Prostate gland (tissue), 2 donors: ENCODE data around the gene FHL2. TPM values are rescaled to one million over a fixed set of nuclear protein-coding genes. Genes with fewer than 3 reads are reported as not detected.

Source experiments
- DNase-seq: peaks from one replicate; pipeline ENCODE4 v3.0.0-alpha.2; 2019; ENCODE audit warnings: low spot score
- H3K27ac ChIP-seq, 2 donors: fragments of 200-600 bp; sonication (generic); 2 replicates each; pipeline ENCODE4 v1.5.1; 2017 to 2019
- H3K27me3 ChIP-seq: fragments of 200-600 bp; sonication (generic); replicated peaks from 2 replicates; pipeline ENCODE4 v1.5.1; 2019; ENCODE audit not compliant: insufficient read depth
- H3K36me3 ChIP-seq, 2 donors: fragments of 200-600 bp; sonication (generic); 1 replicate in 1 of 2; 2 replicates in 1 of 2; pipeline versions ENCODE4 v1.5.1 to v1.8.1; 2017 to 2019
- H3K4me1 ChIP-seq: fragments of 200-600 bp; sonication (generic); replicated peaks from 2 replicates; pipeline ENCODE4 v1.5.1; 2019
- H3K4me3 ChIP-seq, 2 donors: fragments of 200-600 bp; sonication (generic); 2 replicates each; pipeline ENCODE4 v1.5.1; 2017 to 2019
- H3K9me3 ChIP-seq: fragments of 200-600 bp; sonication (generic); 2 replicates; pipeline ENCODE4 v1.5.1; 2017
- POLR2A ChIP-seq: fragments of 450-650 bp; IDR thresholded peaks from one replicate; pipeline ENCODE4 v1.6.1; 2016; ENCODE audit warnings: antibody characterized with exemption, mild to moderate bottlenecking
- POLR2AphosphoS5 ChIP-seq: sonication (generic); formaldehyde crosslinking; IDR thresholded peaks from one replicate; pipeline ENCODE4 v1.6.1; 2017; ENCODE audit warnings: antibody characterized with exemption
- WGBS: methylation state at CpG from one replicate; pipeline ENCODE4 v1.1.5; 2018; 5-methylcytosine and 5-hydroxymethylcytosine counted together
- intact Hi-C: fragments of 100-400 bp; cut with DNase I; formaldehyde crosslinking; loops from one replicate; pipeline ENCODE4 v1.14.2; 2022
- total RNA-seq, 2 donors: library from RNA; depleted of rRNA; stranded (reverse); fragments of >200 nt; gene quantifications; one replicate each; pipeline ENCODE4 v1.1.0, GENCODE V29; 2016
- TF ChIP-seq, protein P1 (sequence below), 4 experiments: fragments of 200-600 bp in 2 of 4; fragments of 450-650 bp in 2 of 4; sonication (generic) in 2 of 4; IDR thresholded peaks; 1 replicate in 3 of 4; 2 replicates in 1 of 4; pipeline ENCODE4 v1.5.1; 2016 to 2019; ENCODE audit warnings: antibody characterized with exemption in 4 of 4, mild to moderate bottlenecking in 2 of 4, moderate library complexity in 2 of 4

Gene FHL2
- total RNA-seq, 2 donors from 2014 or later: 132 to 250 TPM

DNA sequence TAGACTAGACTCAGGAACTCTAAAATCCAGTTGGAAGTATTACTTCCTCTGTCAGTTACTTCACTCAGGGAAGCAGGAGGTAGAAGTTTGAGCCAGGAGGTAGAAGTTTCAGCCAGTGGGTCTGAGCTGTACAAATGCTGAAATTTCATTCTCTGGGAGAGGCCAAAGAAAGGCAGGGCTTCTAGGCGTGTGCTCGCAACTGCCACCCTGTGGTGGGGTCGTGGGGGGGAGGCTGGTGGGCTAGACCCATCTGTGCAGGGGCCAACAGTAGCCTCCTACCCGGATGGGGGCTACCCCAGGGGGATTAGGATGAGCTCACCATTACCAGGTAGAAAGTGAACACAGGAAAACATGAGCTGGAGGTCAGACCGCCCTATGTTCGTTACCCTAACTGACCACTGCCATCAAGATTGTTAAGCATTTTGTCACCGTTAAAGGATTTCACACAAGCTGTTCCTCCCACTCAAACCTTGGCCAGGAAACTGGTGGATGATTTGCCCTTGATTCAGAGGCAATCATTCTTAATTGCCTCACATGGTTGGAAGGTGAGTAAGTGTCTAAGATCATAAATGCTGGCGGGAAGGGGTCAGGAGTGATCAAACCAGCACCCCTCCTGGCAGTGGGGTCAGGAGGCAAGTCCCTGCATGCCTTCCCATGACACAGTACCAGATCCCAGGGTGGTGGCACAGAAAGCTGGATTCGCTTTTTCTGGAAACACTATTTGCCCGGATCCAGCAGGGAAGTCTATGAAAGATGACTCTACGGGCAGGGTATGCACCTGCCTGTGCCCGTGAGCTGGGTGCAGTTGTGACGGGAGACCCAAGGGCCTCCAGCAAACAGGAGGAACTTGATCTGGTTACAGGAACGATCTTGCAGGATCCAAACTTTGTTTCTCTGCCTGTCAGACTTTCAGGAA is 5.2 kb upstream of the FHL2 start:
- H3K36me3 ChIP-seq: no peaks in the 10 kb centered on the region
- peaks cover 6% of the 10 kb centered on the region for H3K4me1 ChIP-seq
- no peaks in the 10 kb centered on the region for H3K27me3 ChIP-seq
- TF ChIP-seq, protein P1, sequence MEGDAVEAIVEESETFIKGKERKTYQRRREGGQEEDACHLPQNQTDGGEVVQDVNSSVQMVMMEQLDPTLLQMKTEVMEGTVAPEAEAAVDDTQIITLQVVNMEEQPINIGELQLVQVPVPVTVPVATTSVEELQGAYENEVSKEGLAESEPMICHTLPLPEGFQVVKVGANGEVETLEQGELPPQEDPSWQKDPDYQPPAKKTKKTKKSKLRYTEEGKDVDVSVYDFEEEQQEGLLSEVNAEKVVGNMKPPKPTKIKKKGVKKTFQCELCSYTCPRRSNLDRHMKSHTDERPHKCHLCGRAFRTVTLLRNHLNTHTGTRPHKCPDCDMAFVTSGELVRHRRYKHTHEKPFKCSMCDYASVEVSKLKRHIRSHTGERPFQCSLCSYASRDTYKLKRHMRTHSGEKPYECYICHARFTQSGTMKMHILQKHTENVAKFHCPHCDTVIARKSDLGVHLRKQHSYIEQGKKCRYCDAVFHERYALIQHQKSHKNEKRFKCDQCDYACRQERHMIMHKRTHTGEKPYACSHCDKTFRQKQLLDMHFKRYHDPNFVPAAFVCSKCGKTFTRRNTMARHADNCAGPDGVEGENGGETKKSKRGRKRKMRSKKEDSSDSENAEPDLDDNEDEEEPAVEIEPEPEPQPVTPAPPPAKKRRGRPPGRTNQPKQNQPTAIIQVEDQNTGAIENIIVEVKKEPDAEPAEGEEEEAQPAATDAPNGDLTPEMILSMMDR (IDR thresholded peaks at IDR 0.05): no peak
- peak; percentile 39 for TF ChIP-seq POLR2AphosphoS5
- H3K4me3 ChIP-seq: no peak overlapping the region
- H3K9me3 ChIP-seq: no peaks in the 10 kb centered on the region
- peak; percentile 58 for DNase-seq
- intact Hi-C loops: no loop called here
- peak overlapping the region; percentile 45 to 54 for H3K27ac ChIP-seq
- 39% methylated on average over 14 of the region's 14 CpGs for WGBS

DNA sequence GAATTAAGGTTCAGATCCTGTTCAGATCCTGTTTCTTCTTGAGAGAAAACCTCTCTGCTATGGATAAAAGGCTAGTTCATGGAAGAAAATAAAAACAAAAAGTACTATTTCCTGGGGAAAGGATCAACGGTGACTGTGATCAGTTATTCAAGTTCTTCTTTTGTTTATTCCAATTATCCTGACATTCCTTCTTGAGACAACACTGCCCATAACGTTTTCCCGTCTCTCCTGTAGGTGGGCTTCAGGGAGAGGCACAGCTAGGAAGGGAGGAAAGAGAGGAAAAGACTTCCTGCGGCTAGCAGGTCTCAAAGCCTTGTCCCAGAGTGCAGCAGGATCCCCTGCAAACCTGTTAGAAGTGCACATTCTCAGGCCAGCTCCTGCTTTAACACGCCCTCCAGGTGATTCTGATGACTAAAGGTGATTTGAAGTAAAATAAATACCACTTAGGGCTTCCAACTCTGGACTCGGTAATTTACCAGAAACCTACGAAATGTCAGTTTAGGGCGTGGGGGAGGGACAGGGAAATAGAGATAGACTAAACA is 4.5 kb upstream of the FHL2 start:
- WGBS: 55% methylated on average over 8 of the region's 8 CpGs
- no peak for DNase-seq

DNA sequence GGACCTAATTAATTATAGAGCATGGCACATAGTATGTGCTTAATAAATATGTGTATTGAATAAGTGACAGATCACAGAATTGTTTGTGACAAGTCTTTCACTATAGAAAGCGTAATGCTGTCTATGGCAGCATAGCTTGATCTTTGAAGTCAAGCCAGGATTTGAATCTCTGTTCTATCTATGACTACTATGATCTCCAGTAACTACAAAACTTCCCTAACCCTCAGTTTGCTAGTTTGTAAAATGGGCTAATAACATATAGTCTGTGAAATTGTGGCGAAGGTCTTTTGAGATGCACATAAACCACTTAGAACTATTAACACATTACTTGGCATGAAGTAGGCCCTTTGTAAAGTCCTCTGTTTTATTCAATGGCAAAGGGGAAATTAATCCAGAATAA is 4.0 kb upstream of the FHL2 start:
- H3K9me3 ChIP-seq: no peaks in the 10 kb centered on the region
- intact Hi-C loops: no loop called here
- no peaks in the 10 kb centered on the region for H3K27me3 ChIP-seq
- DNase-seq: no peak
- H3K36me3 ChIP-seq: no peaks in the 10 kb centered on the region
- TF ChIP-seq, protein P1 (IDR thresholded peaks at IDR 0.05): no peak
- no peak for TF ChIP-seq POLR2A
- TF ChIP-seq POLR2AphosphoS5: no peak
- WGBS: 91% methylated on average over 2 of the region's 2 CpGs
- no peak overlapping the region for H3K4me3 ChIP-seq
- H3K4me1 ChIP-seq: no peaks in the 10 kb centered on the region
- H3K27ac ChIP-seq: peak overlapping the region in 1 of 2 donors; percentile 54

More for the DNA sequence above, 4.5 kb upstream of the FHL2 start:
- Histone ChIP-seq H3K4me1 (no peaks in the 10 kb centered on the region), H3K27me3 (no peaks in the 10 kb centered on the region), H3K36me3 (no peaks in the 10 kb centered on the region), H3K27ac (peak overlapping the region; percentile 45 to 54), H3K4me3 (no peak overlapping the region), H3K9me3 (no peaks in the 10 kb centered on the region)
- TF ChIP-seq, protein P1 (IDR thresholded peaks at IDR 0.05): no peak
- no peak for TF ChIP-seq POLR2AphosphoS5
- no peak for TF ChIP-seq POLR2A
- intact Hi-C loops: no loop called here

DNA sequence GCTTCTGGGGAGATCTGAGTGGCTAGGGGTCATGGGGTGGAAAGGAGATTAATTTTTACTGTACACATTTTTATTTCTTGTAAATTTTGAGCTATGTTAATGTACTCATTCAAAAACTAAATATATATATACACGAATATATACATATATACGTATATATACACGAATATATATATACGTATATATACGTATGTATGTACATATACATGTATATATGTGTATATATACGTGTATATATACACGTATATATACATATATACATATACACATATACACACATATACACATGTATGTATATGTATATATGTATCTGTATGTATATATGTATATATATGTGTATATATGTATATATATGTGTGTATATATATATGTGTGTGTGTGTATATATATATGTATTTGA is 3.0 kb upstream of the FHL2 start:
- Histone ChIP-seq H3K9me3 (no peaks in the 10 kb centered on the region), H3K4me1 (no peaks in the 10 kb centered on the region), H3K27ac (no peak overlapping the region), H3K4me3 (no peak overlapping the region), H3K27me3 (no peaks in the 10 kb centered on the region), H3K36me3 (no peaks in the 10 kb centered on the region)
- 95% methylated on average over 7 of the region's 7 CpGs for WGBS
- no peak for DNase-seq
- intact Hi-C loops: no loop called here
- TF ChIP-seq POLR2A (no peak), POLR2AphosphoS5 (no peak)
- TF ChIP-seq, protein P1 (IDR thresholded peaks at IDR 0.05): no peak

DNA sequence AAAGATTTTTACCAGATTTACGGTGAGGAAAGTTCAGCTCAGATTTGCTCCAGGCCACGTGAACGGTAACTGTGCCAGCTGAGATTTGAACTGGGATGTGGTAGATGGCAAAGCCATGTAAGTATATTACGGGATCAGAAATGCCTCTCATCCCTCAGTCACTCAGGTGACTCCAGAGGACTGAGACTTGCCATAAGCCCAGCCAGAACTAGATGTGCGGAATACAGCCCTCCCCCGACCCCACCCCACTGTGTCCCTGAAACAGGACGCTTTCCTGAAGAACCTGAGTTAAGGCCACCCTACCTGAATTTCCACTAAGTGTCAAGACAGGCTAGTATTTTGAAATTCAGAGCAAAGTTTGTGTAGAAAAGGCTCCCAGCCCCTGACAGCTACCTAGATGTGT is 1.3 kb upstream of the FHL2 start:
- DNase-seq: no peak
- Histone ChIP-seq H3K27me3 (no peaks in the 10 kb centered on the region), H3K27ac (no peak overlapping the region), H3K4me3 (no peak overlapping the region), H3K4me1 (no peaks in the 10 kb centered on the region), H3K9me3 (no peaks in the 10 kb centered on the region), H3K36me3 (no peaks in the 10 kb centered on the region)
- 92% methylated on average over 7 of the region's 7 CpGs for whole genome bisulfite sequencing
- TF ChIP-seq, protein P1 (IDR thresholded peaks at IDR 0.05): no peak
- TF ChIP-seq POLR2AphosphoS5 (no peak), POLR2A (no peak)
- intact Hi-C loops: no loop called here
